Liver (tissue), 9 donors: ENCODE data around the gene DHPS. TPM values are rescaled to one million over a fixed set of nuclear protein-coding genes. Genes with fewer than 3 reads are reported as not detected.
"Not testable (repeated sequence)": the region's sequence is repeated elsewhere in the genome, so short reads cannot be mapped to it uniquely, and the experiment has no call there.

Source experiments
- DNase-seq: peaks from one replicate; pipeline ENCODE4 v3.0.0-alpha.2; 2017; ENCODE audit warnings: low spot score
- H3K27ac ChIP-seq, 2 donors: one replicate each; pipeline ENCODE4 v1.7.0; 2013; ENCODE audit warnings: inconsistent platforms in 2 of 2, low read length in 2 of 2, control low read depth in 1 of 2, low read depth in 1 of 2, mild to moderate bottlenecking in 1 of 2
- H3K27me3 ChIP-seq, 4 donors: one replicate each; pipeline versions ENCODE4 v1.6.1 to v1.7.0; 2013; ENCODE audit warnings: low read length in 3 of 4, inconsistent platforms in 1 of 4, mild to moderate bottlenecking in 1 of 4, moderate library complexity in 1 of 4; ENCODE audit not compliant: control insufficient read depth in 4 of 4, insufficient read depth in 4 of 4
- H3K36me3 ChIP-seq, 4 donors: one replicate each; pipeline versions ENCODE4 v1.6.1 to v1.7.0; 2013; ENCODE audit warnings: low read length in 3 of 4, mild to moderate bottlenecking in 3 of 4, low read depth in 1 of 4, moderate library complexity in 1 of 4; ENCODE audit not compliant: control insufficient read depth in 4 of 4, insufficient read depth in 3 of 4
- H3K4me1 ChIP-seq, 4 donors: one replicate each; pipeline versions ENCODE4 v1.6.1 to v1.7.0; 2013; ENCODE audit warnings: low read length in 3 of 4, mild to moderate bottlenecking in 3 of 4, moderate library complexity in 1 of 4; ENCODE audit not compliant: control insufficient read depth in 4 of 4, insufficient read depth in 4 of 4
- H3K4me3 ChIP-seq, 3 donors: one replicate each; pipeline versions ENCODE4 v1.6.1 to v1.7.0; 2013; ENCODE audit warnings: low read length in 3 of 3, control low read depth in 1 of 3, low read depth in 1 of 3, mild to moderate bottlenecking in 1 of 3
- H3K9ac ChIP-seq, 2 donors: one replicate each; pipeline ENCODE4 v1.7.0; 2013; ENCODE audit warnings: low read length in 2 of 2, mild to moderate bottlenecking in 2 of 2, moderate library complexity in 2 of 2, control low read depth in 1 of 2, low read depth in 1 of 2
- H3K9me3 ChIP-seq, 4 donors: one replicate each; pipeline versions ENCODE4 v1.6.1 to v1.7.0; 2013; ENCODE audit warnings: low read length in 3 of 4; ENCODE audit not compliant: control insufficient read depth in 4 of 4
- ATF3 ChIP-seq: IDR thresholded peaks from 2 replicates; pipeline ENCODE4 v1.6.1; 2016; ENCODE audit warnings: antibody characterized with exemption
- CTCF ChIP-seq: fragments of 150-350 bp; IDR thresholded peaks from 2 replicates; pipeline ENCODE4 v1.5.1; 2017; ENCODE audit warnings: improper control_type of control experiment, low read depth, low read length; ENCODE audit not compliant: missing input control
- EGR1 ChIP-seq, 2 donors: IDR thresholded peaks; 2 replicates each; pipeline ENCODE4 v1.6.1; 2016 to 2018; ENCODE audit warnings: antibody characterized with exemption in 2 of 2, low read depth in 2 of 2
- GABPA ChIP-seq, 2 donors: IDR thresholded peaks in 1 of 2; conservative IDR thresholded peaks in 1 of 2; 2 replicates each; pipeline ENCODE4 v1.6.1; 2016; ENCODE audit warnings: antibody characterized with exemption in 2 of 2, mild to moderate bottlenecking in 1 of 2, moderate library complexity in 1 of 2
- JUND ChIP-seq, 2 donors: IDR thresholded peaks; 2 replicates each; pipeline ENCODE4 v1.6.1; 2016; ENCODE audit warnings: antibody characterized with exemption in 2 of 2
- MAX ChIP-seq: IDR thresholded peaks from 2 replicates; pipeline ENCODE4 v1.6.1; 2016; ENCODE audit warnings: antibody characterized with exemption
- NR2F2 ChIP-seq: IDR thresholded peaks from 2 replicates; pipeline ENCODE4 v1.6.1; 2016; ENCODE audit warnings: antibody characterized with exemption
- RAD21 ChIP-seq, 2 donors: IDR thresholded peaks; 2 replicates each; pipeline ENCODE4 v1.6.1; 2016; ENCODE audit warnings: antibody characterized with exemption in 2 of 2, mild to moderate bottlenecking in 2 of 2
- RXRA ChIP-seq, 2 donors: IDR thresholded peaks; 2 replicates each; pipeline ENCODE4 v1.6.1; 2017 to 2018; ENCODE audit warnings: antibody characterized with exemption in 2 of 2, mild to moderate bottlenecking in 1 of 2
- SP1 ChIP-seq: IDR thresholded peaks from 2 replicates; pipeline ENCODE4 v1.6.1; 2018; ENCODE audit warnings: antibody characterized with exemption, mild to moderate bottlenecking
- TAF1 ChIP-seq: conservative IDR thresholded peaks from 2 replicates; pipeline ENCODE4 v1.6.1; 2016; ENCODE audit warnings: antibody characterized with exemption, mild to moderate bottlenecking
- YY1 ChIP-seq: IDR thresholded peaks from 2 replicates; pipeline ENCODE4 v1.6.1; 2016; ENCODE audit warnings: antibody characterized with exemption, mild to moderate bottlenecking
- ZBTB33 ChIP-seq: IDR thresholded peaks from 2 replicates; pipeline ENCODE4 v1.6.1; 2016; ENCODE audit warnings: antibody characterized with exemption
- WGBS: extraction: QIAGEN DNeasy Blood & Tissue Kit; methylation state at CpG from one replicate; pipeline ENCODE4 v1.1.7; 2013; 5-methylcytosine and 5-hydroxymethylcytosine counted together
- polyA plus RNA-seq, 2 donors: library from polyadenylated mRNA; stranded (reverse) in 1 of 2; unstranded in 1 of 2; fragments of 200-250 nt in 1 of 2; fragments of >200 nt in 1 of 2; fragmentation: Nextera tagmentation in 1 of 2; extraction: Ambion mirVana in 1 of 2; gene quantifications; one replicate each; pipeline versions ENCODE4 v1.2.1 to v1.2.3, GENCODE V29; 2013 to 2015
- total RNA-seq, 2 donors: library from RNA; depleted of rRNA; stranded (reverse); fragments of >200 nt; gene quantifications; one replicate each; pipeline ENCODE4 v1.2.3, GENCODE V29; 2014
- donor health status: healthy.
- donor health status: healthy.
- donor health status: healthy.
- donor health status: healthy.
- donor health status: healthy.

The DHPS gene
- total and polyA plus RNA-seq, 4 donors: 29.1 to 53.9 (median 42.6) TPM

- Histone ChIP-seq H3K9me3 (no peaks in the 10 kb centered on the region), H3K27me3 (no peaks in the 10 kb centered on the region), H3K36me3 (peaks cover 3 to 27% (median 21%) of the 10 kb centered on the region in 4 donors), H3K27ac (no peak overlapping the region), H3K9ac (no peak overlapping the region), H3K4me1 (peaks cover 9 to 67% (median 48%) of the 10 kb centered on the region in 4 donors), H3K4me3 (no peak overlapping the region)
- TF ChIP-seq SP1 (no peak), NR2F2 (no peak), GABPA (IDR thresholded peaks at IDR 0.05 in 1 of 2, conservative IDR thresholded peaks at IDR 0.05 in 1 of 2) (no peak), JUND (IDR thresholded peaks at IDR 0.05) (no peak), ATF3 (no peak), TAF1 (no peak), CTCF (no peak), RAD21 (IDR thresholded peaks at IDR 0.05) (no peak), YY1 (no peak), ZBTB33 (no peak)
- no peak for DNase-seq
- 98% methylated on average over 2 of the region's 2 CpGs for WGBS
These were observed 45.3 kb upstream of the DHPS start for GRCh38 chr19:12726988-12727316.

GRCh38 chr19:12725612-12726011 lies 43.9 kb upstream of the DHPS start:
- DNase-seq, H3K9me3 ChIP-seq, H3K9ac ChIP-seq, H3K4me3 ChIP-seq, H3K27me3 ChIP-seq, H3K27ac ChIP-seq: not testable (repeated sequence)
- Histone ChIP-seq H3K36me3 (peaks cover 2 to 19% (median 16%) of the 10 kb centered on the region in 4 donors), H3K4me1 (peaks cover 6 to 65% (median 44%) of the 10 kb centered on the region in 4 donors)
- WGBS: 77% methylated on average over 10 of the region's 10 CpGs

GRCh38 chr19:12723641-12724426 lies 42.2 kb upstream of the DHPS start, which contains the start of gene TNPO2:
Gene TNPO2 (minus strand): TSS chr19:12723932. CDS start chr19:12720977, 2,955 bp downstream.
- Histone ChIP-seq H3K9me3 (no peaks in the 10 kb centered on the region), H3K27ac (peak within 1 kb of the TSS; percentile 21 to 76), H3K36me3 (peaks cover 0 to 4% (median 3%) of the 10 kb centered on the region in 4 donors), H3K9ac (peak within 1 kb of the TSS; percentile 17 to 84), H3K27me3 (no peaks in the 10 kb centered on the region), H3K4me3 (peak within 1 kb of the TSS; percentile 49 to 98 (median 73)), H3K4me1 (peaks cover 6 to 54% (median 39%) of the 10 kb centered on the region in 4 donors)
- TF ChIP-seq MAX (peak; percentile 70), GABPA (IDR thresholded peaks at IDR 0.05 in 1 of 2, conservative IDR thresholded peaks at IDR 0.05 in 1 of 2) (peak in 1 of 2 donors; percentile 32), TAF1 (no peak), ATF3 (no peak), EGR1 (IDR thresholded peaks at IDR 0.05; ENCODE audit: low read depth in 2 of 2) (no peak), RXRA (IDR thresholded peaks at IDR 0.05) (no peak)
- DNase-seq: peak; percentile 64
- 13% methylated on average over 28 of the region's 28 CpGs for WGBS
